Stimulated activated CD4-positive, alpha-beta T cell treated with anti-CD3 and anti-CD28 coated beads, Interleukin-12 subunit alpha, Interleukin-12 subunit beta, amount 100 ng/mL, for 4 hours (primary cell): ENCODE data around the gene HCK.
A peak's percentile ranks its signal among the peaks of the same experiment; 100 is the strongest.
"Not testable (repeated sequence)": the region's sequence is repeated elsewhere in the genome, so short reads cannot be mapped to it uniquely, and the experiment has no call there.

Experiments
- DNase-seq: peaks from one replicate; pipeline ENCODE4 v3.0.0-alpha.2; 2020

Gene HCK

DNA sequence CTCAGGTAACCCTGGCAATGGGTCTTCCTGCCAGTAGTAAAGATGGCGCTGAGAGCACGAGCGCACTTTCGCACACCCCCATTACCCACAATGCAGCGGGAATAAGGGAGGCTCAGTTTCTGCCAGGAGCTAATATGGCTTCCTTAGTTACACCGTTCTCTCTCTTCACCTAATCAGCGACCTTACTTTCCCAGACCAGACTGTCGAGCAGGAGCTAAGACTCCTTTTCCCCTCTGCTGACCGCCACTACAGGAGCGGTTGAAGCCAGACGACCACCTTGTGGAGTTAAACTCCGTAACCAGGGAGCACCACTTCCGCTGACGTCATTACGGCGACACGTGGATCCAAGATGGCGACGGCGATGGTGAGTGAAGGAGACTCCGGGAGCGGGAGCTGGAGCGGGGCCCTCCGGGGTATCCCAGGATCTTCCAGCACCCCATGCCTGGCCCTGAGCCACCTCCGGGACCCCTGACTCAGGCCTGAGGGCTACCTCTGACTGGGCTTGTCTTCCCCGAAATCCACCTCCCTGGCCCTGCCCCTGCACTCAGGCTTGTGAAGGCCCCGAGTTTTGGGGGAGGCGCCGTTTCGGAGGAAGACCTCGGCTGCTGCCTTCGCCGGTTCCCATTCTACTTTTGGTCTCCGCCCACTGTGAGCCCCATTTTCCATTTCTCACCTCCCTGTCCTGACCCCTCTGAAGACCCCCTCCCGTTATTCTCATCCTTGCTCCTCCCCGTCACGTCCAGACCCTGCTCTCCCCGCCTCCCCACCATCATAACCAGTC lies 57.5 kb downstream of the HCK start, which contains the start of gene TM9SF4:
TSS of gene TM9SF4 (plus strand) at position 323 of the 781 bp plus-strand sequence. CDS start at position 350, 27 bp downstream.
- DNase-seq: peak; percentile 81

DNA sequence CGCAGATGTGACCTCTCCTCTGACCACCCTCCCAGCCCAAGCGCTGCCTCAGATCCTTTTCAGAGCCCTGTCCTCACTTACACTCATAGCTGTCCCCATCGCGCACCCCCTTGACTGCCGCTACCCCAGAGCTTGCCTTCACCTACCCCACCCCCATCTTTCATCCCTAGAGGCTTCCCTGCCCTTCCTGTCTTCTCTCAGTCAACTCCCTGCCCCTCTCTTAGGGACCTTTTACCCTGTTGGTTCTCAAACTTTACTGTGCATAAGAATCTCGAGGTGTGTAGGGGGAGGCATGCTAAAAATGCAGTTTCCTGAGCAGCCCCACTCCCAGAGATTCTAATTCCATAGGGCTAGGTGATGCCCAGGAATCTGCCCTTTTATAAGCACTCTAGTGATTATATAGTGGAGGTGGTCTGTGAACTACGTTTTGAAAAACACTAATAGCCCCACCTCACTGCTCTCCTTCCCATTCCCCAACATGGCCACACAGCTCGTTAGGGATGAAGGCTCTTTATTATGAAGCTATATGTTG lies 58.2 kb downstream of the HCK start:
- DNase-seq: no peak

DNA sequence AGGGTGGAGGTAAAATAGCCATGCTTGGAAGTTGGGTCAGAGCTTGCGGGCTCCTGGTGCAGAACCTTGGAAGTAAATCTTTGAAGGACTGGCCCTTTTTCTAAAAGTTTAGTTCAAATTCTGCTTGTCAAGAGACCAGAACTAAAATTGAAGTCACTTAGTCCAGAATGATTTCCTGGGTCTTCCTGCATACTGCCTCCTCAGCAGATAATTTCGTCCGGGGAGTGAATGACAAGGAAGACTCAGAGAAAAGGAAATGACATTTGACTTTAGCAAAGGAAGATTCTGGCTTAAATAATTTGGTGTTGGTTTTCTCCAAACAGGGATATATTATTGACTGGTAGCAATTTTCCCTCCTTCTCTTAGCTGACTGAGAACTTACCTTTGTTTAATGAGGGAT lies 58.7 kb downstream of the HCK start:
- no peak for DNase-seq

- no peak for DNase-seq
Observed at GRCh38 chr20:32111156-32111686, 59.2 kb downstream of the HCK start.

GRCh38 chr20:32111753-32112152 lies 59.7 kb downstream of the HCK start:
- no peak for DNase-seq

- no peak for DNase-seq
Observed at GRCh38 chr20:32112841-32113240, 60.8 kb downstream of the HCK start.

DNA sequence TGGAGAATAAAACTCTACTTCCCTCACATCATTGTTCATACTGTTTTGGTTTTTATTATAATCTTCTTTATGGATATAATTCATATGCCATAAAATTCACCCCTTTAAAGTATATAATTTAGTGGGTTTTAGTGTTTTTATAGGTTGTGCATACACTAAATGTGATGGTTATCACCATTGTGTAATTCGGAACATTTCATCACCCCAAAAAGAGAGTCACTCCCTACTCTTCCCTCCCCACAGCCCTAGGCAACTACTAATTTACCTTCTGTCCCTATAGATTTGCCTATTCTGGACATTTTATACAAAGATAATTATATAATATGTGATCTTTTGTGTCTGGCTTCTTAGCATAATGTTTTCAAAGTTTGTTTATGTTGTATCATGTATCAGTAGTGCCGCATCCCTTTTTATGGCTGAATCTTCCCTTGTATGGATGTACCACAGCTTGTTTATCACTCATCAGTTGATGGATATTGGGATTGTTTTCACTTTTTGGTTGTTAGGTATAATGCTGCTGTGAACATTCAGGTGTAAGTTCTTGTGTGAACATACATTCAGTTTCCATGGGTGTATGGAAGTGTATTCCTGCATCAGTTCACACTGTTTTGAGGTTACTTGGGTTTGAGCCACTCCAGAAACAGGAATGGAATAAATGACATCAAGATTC lies 61.7 kb downstream of the HCK start:
- no peak for DNase-seq

GRCh38 chr20:32114305-32114960 lies 62.4 kb downstream of the HCK start:
- no peak for DNase-seq

DNA sequence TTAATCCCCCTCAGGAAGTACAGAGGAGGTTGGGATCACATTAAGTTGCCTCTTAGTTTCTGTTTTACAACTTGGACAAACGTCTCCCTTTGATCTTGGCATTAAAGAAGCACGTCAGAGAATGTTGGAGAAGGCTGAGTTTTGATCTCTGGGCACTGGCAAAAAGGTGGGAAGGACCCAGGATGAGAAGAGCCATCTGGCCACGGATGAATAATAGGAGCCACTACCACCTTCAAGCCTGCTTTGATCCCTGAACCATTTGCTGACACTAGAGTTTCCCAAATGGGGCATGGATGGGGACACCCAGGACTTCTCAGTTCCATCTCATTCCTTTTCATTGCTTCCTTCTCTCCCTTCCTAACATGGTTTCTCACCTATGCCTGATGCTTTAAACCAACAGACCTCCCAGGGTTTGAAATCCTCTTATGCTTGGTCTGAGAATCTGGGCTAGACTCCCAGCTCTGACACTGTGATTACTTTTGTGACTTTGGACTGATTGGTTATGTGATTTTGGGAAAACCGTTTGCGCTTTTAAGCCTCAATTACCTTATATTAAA lies 63.2 kb downstream of the HCK start:
- DNase-seq: no peak

GRCh38 chr20:32116079-32116521 lies 64.1 kb downstream of the HCK start:
- DNase-seq: no peak

- not testable (repeated sequence) for DNase-seq
Observed at GRCh38 chr20:32116796-32117195, 64.8 kb downstream of the HCK start.

- not testable (repeated sequence) for DNase-seq
Observed at GRCh38 chr20:32118427-32118826, 66.4 kb downstream of the HCK start.

GRCh38 chr20:32119734-32120133 lies 67.7 kb downstream of the HCK start:
- DNase-seq: no peak

DNA sequence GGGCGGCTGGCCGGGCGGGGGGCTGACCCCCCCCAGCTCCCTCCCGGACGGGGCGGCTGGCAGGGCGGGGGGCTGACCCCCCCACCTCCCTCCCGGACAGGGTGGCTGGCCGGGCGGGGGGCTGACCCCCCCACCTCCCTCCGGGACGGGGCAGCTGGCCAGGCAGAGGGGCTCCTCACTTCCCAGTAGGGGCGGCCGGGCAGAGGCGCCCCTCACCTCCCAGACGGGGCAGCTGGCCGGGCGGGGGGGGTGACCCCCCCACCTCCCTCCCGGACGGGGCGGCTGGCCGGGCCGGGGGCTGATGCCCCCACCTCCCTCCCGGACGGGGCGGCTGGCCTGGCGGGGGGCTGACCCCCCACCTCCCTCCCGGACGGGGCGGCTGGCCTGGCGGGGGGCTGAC lies 69.9 kb downstream of the HCK start:
- not testable (repeated sequence) for DNase-seq

DNA sequence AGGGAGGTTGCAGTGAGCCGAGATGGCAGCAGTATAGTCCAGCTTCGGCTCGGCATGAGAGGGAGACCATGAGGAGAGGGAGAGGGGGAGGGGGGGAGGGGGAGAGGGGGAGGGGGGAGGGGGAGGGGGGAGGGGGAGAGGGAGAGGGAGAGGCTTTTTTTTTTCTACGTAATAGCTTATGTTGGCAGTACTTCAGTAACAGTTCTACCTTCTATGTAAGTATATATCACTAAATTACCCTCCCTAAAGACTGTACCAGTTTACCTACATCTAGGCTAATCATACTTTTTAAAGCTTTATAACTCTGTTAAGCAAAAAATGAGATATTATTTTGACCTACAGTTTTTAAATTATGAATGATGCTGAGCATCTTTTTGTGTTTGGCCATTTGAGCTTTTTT lies 71.0 kb downstream of the HCK start:
- no peak for DNase-seq

- DNase-seq: no peak
Observed at GRCh38 chr20:32124916-32125454, 72.9 kb downstream of the HCK start.

DNA sequence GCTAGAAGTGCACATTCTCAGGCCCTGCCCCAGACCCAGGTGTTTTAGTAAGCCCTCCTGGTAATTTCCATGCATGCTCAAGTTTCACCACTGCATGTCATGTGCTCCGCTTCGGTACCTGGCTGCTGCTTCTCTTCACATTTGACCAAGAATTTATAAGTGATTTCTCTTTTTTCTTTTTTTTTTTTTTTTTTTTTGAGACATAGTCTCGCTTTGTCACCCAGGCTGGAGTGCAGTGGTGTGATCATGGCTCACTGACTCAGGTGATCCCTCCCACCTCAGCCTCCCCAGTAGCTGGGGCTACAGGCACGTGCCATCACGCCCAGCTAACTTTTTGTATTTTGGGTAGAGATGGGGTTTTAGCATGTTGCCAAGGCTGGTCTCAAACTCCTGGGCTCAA lies 73.5 kb downstream of the HCK start:
- no peak for DNase-seq

DNA sequence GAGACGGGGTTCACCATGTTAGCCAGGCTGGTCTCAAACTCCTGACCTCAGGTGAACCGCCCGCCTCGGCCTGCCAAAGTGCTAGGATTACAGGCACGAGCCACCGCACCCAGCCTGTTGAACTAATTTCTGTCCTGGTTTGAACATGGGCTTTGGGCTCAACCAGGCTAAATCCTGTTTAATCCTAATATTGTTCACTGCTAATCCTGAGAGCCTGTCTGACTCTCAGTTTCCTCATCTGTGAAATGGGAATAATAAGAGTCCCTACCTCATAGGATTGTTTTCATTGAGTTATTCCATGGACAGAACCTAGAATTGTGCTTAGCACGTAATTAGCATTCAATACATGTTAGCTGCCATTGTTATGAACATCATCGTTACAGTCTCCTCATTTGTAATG lies 74.9 kb downstream of the HCK start:
- DNase-seq: no peak

- DNase-seq: no peak
Observed at GRCh38 chr20:32127347-32127746, 75.3 kb downstream of the HCK start.

GRCh38 chr20:32128167-32128566 lies 76.1 kb downstream of the HCK start:
- DNase-seq: no peak

DNA sequence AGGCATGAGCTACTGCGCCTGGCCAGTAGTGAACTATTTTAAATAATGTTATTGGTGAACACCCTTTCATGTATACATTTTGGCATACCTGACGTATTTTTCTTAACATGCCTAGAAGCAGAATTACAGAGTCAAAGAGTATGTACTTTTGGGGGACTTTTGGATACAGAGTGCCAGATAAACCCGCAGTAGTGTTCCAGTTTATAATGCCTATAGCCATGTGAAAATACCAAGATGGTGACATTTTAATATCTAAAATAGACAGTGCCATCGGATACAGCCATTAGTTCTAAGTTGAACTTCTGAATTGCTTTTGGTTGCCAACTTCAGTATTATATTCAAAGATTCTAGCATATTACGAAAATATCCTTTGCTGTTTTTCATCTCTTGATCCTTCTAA lies 77.8 kb downstream of the HCK start:
- DNase-seq: no peak

DNA sequence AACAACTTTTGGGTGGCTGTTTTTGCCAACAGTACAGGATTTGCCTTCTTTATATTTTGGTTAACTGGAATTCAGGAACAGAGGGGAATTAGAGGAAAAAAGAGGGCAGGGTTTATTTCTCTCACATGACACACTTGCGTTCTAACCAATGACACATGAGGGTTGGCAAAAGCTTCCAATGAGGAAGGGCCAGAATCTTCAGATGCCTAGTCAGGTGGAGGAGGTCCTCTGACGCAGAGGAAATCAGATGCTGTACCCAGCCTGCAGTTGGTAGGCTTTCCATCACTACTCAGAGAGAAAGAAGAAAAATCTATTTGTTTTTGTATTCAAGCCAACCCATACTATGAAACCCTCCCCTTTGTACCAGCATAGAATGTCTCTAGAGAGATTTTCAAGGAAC lies 78.3 kb downstream of the HCK start:
- no peak for DNase-seq

DNA sequence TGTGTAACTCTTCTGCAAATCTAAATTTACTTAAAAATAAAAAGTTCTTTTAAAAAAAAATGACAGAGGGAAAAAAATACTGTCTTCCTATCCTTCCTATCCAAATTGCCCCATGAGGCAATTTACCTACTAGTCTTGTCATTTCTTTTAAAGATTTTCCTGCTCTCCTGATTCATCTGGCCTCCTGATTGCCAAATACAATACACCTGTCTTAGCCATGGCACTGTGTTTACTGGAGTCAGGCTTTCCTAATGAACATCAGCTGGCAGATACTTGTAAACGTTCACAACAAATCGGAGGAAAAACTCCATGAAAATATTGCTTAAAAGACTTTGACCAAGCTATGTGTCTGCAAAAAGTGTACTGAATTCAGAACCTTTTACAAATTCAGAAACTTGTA lies 78.9 kb downstream of the HCK start:
- DNase-seq: no peak
